Esophagus muscularis mucosa (tissue), 4 donors: ENCODE measurements around the gene EIF4E2. TPM values are rescaled to one million over a fixed set of nuclear protein-coding genes. Genes with fewer than 3 reads are reported as not detected.
"Not testable (repeated sequence)": the region's sequence is repeated elsewhere in the genome, so short reads cannot be mapped to it uniquely, and the experiment has no call there.

Experiments used
- DNase-seq: peaks from one replicate; pipeline ENCODE4 v3.0.0-alpha.2; 2017; ENCODE audit errors: extremely low spot score
- H3K27ac ChIP-seq, 4 donors: fragments of 200-600 bp; sonication (generic); replicated peaks in 1 of 4; 1 replicate in 3 of 4; 2 replicates in 1 of 4; pipeline ENCODE4 v1.5.1; 2016 to 2019; ENCODE audit warnings: mild to moderate bottlenecking in 1 of 4
- H3K27me3 ChIP-seq, 4 donors: fragments of 200-600 bp; sonication (generic); one replicate each; pipeline versions ENCODE4 v1.5.1 to v1.6.0; 2016 to 2019
- H3K36me3 ChIP-seq, 4 donors: fragments of 200-600 bp; sonication (generic); one replicate each; pipeline ENCODE4 v1.5.1; 2016 to 2019
- H3K4me1 ChIP-seq, 4 donors: fragments of 200-600 bp; sonication (generic); one replicate each; pipeline ENCODE4 v1.5.1; 2016 to 2019
- H3K4me3 ChIP-seq, 4 donors: fragments of 200-600 bp; sonication (generic); 1 replicate in 2 of 4; 2 replicates in 2 of 4; pipeline ENCODE4 v1.5.1; 2016 to 2019; ENCODE audit warnings: mild to moderate bottlenecking in 4 of 4, moderate library complexity in 1 of 4
- H3K9me3 ChIP-seq, 4 donors: fragments of 200-600 bp; sonication (generic); 1 replicate in 3 of 4; 2 replicates in 1 of 4; pipeline ENCODE4 v1.5.1; 2016 to 2019
- CTCF ChIP-seq, 3 experiments: fragments of 200-600 bp in 2 of 3; fragments of 450-650 bp in 1 of 3; sonication (generic) in 2 of 3; IDR thresholded peaks; one replicate each; pipeline ENCODE4 v1.5.1; 2017 to 2019; ENCODE audit warnings: antibody characterized with exemption in 3 of 3, mild to moderate bottlenecking in 2 of 3, moderate library complexity in 1 of 3
- EP300 ChIP-seq: sonication (generic); formaldehyde crosslinking; IDR thresholded peaks from one replicate; pipeline ENCODE4 v1.6.1; 2017; ENCODE audit warnings: antibody characterized with exemption
- POLR2A ChIP-seq: fragments of 450-650 bp; IDR thresholded peaks from one replicate; pipeline ENCODE4 v1.6.1; 2017; ENCODE audit warnings: antibody characterized with exemption, moderate library complexity, mild to moderate bottlenecking, low read depth
- POLR2AphosphoS5 ChIP-seq, 2 donors: sonication (generic); formaldehyde crosslinking; IDR thresholded peaks; one replicate each; pipeline ENCODE4 v1.6.1; 2017; ENCODE audit warnings: antibody characterized with exemption in 2 of 2
- WGBS: methylation state at CpG from one replicate; pipeline ENCODE4 v1.1.5; 2018; 5-methylcytosine and 5-hydroxymethylcytosine counted together
- intact Hi-C: fragments of 100-400 bp; cut with DNase I; formaldehyde crosslinking; loops from one replicate; pipeline ENCODE4 v1.15.1; 2023
- total RNA-seq, 4 donors: library from RNA; depleted of rRNA; stranded (reverse); fragments of >200 nt; gene quantifications; one replicate each; pipeline versions ENCODE4 v1.1.0 to v1.2.1, GENCODE V29; 2016

Gene EIF4E2
- total RNA-seq, 4 donors from 2014 or later, result 37.0 to 55.8 (median 44.2) TPM

GRCh38 chr2:232556426-232556825 is 5.9 kb downstream of the EIF4E2 start:
- intact Hi-C loops, result no loop called here
- no peak for TF ChIP-seq EP300
- H3K27ac ChIP-seq, result no peak overlapping the region
- no peaks in the 10 kb centered on the region for H3K27me3 ChIP-seq
- no peaks in the 10 kb centered on the region for H3K9me3 ChIP-seq
- peaks cover 13 to 38% (median 30%) of the 10 kb centered on the region in 4 donors for H3K4me1 ChIP-seq
- H3K4me3 ChIP-seq, result no peak overlapping the region
- DNase-seq, result no peak
- peaks cover 29 to 55% (median 44%) of the 10 kb centered on the region in 4 donors for H3K36me3 ChIP-seq
- WGBS, result 79% methylated on average over 3 of the region's 3 CpGs

- Histone ChIP-seq H3K4me3 (no peak overlapping the region), H3K36me3 (peaks cover 73 to 97% (median 84%) of the 10 kb centered on the region in 4 donors)
- WGBS, result 90% methylated on average over 8 of the region's 8 CpGs
Observed at GRCh38 chr2:232562515-232563151, 12.1 kb downstream of the EIF4E2 start.

DNA sequence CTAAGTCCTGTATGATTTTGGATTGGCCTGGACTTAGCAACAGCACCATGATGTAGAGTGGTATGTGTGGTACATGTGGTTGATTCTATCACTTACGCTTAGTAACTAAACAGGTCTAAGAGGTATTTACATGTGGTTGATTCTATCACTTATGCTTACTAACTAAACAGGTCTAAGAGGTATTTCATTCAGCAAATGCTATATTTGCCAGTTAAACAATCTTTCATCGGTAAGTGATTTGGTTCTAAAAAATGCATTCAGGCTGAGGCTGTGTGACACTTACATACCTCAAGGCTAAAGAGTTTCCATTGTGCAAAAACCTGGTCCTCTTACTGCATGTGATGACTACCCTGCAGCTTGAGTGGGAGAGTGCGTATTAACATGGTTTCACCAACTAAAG is 13.1 kb downstream of the EIF4E2 start:
- Histone ChIP-seq H3K4me1 (no peaks in the 10 kb centered on the region), H3K27ac (no peak overlapping the region), H3K9me3 (no peaks in the 10 kb centered on the region), H3K4me3 (no peak overlapping the region), H3K27me3 (no peaks in the 10 kb centered on the region), H3K36me3 (peaks cover 75 to 97% (median 84%) of the 10 kb centered on the region in 4 donors)
- intact Hi-C loops, result no loop called here
- 46% methylated on average over 3 of the region's 3 CpGs for WGBS
- TF ChIP-seq POLR2AphosphoS5 (IDR thresholded peaks at IDR 0.05) (no peak), POLR2A (no peak), EP300 (no peak), CTCF (IDR thresholded peaks at IDR 0.05) (no peak)
- no peak for DNase-seq

More at GRCh38 chr2:232562515-232563151, 12.1 kb downstream of the EIF4E2 start:
- no peak overlapping the region for H3K27ac ChIP-seq
- intact Hi-C loops, result no loop called here
- no peaks in the 10 kb centered on the region for H3K9me3 ChIP-seq
- no peaks in the 10 kb centered on the region for H3K27me3 ChIP-seq
- H3K4me1 ChIP-seq, result no peaks in the 10 kb centered on the region
- no peak for DNase-seq
- TF ChIP-seq EP300 (no peak), POLR2AphosphoS5 (IDR thresholded peaks at IDR 0.05) (no peak), POLR2A (no peak), CTCF (IDR thresholded peaks at IDR 0.05) (no peak)

- Histone ChIP-seq H3K4me1 (peaks cover 0 to 3% (median 0%) of the 10 kb centered on the region in 4 donors), H3K27ac (no peak overlapping the region), H3K36me3 (peaks cover 50 to 100% (median 95%) of the 10 kb centered on the region in 4 donors), H3K9me3 (no peaks in the 10 kb centered on the region), H3K4me3 (no peak overlapping the region), H3K27me3 (no peaks in the 10 kb centered on the region)
- no peak for DNase-seq
- intact Hi-C loops, result no loop called here
- TF ChIP-seq POLR2AphosphoS5 (IDR thresholded peaks at IDR 0.05), result no peak
Observed at GRCh38 chr2:232567721-232568120, 17.2 kb downstream of the EIF4E2 start.

DNA sequence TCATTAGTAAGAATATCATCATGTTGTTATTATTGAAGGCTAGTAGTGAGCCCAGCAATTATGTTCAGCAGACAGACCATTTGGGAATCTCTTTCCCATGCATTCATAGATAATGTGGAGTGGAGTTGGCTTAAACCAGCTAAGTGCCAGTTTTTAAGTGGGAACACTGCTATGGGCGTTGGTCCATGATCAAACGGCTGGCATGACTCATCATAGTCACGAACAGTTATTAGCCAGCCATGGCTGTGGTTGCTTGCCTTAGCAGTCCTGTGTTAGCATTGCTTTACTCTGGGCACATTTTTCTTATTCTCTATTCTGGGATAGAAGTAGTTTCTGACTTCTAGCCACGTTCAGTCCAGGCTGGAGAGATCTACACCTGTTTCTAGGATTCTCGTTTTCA is 17.7 kb downstream of the EIF4E2 start:
- 72% methylated on average over 5 of the region's 5 CpGs for WGBS
- intact Hi-C loops, result no loop called here
- Histone ChIP-seq H3K9me3 (no peaks in the 10 kb centered on the region), H3K4me3 (no peak overlapping the region), H3K36me3 (peaks cover 48 to 100% (median 96%) of the 10 kb centered on the region in 4 donors), H3K27me3 (no peaks in the 10 kb centered on the region), H3K27ac (no peak overlapping the region), H3K4me1 (peaks cover 0 to 3% (median 0%) of the 10 kb centered on the region in 4 donors)
- no peak for DNase-seq
- TF ChIP-seq CTCF (IDR thresholded peaks at IDR 0.05) (no peak), POLR2AphosphoS5 (IDR thresholded peaks at IDR 0.05) (no peak)

- WGBS, result 92% methylated on average over 9 of the region's 9 CpGs
- peaks cover 40 to 100% (median 97%) of the 10 kb centered on the region in 4 donors for H3K36me3 ChIP-seq
Observed at GRCh38 chr2:232569541-232569940, 19.1 kb downstream of the EIF4E2 start.

DNA sequence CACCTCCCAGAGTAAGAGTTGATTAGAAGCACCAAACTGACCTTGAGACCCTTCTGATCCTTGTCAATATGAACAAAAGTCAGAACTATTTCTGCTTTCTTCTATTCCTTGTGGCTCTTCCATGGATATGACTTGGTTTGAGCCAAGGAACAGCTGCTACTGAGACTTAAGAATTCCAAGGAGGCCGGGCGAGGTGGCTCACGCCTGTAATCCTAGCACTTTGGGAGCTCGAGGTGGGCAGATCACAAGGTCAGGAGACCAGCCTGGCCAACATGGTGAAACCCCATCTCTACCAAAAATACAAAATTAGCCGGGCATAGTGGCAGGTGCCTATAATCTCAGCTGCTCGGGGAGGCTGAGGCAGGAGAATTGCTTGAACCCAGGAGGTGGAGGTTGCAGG is 20.0 kb downstream of the EIF4E2 start:
- H3K4me1 ChIP-seq, H3K9me3 ChIP-seq, H3K27ac ChIP-seq, DNase-seq, H3K4me3 ChIP-seq, H3K27me3 ChIP-seq, intact Hi-C loops: not testable (repeated sequence)
- 97% methylated on average over 6 of the region's 6 CpGs for WGBS
- H3K36me3 ChIP-seq, result peaks cover 30 to 100% (median 96%) of the 10 kb centered on the region in 4 donors

More at GRCh38 chr2:232569541-232569940, 19.1 kb downstream of the EIF4E2 start:
- H3K27me3 ChIP-seq, result no peaks in the 10 kb centered on the region
- no peak overlapping the region for H3K27ac ChIP-seq
- peaks cover 0 to 3% (median 0%) of the 10 kb centered on the region in 4 donors for H3K4me1 ChIP-seq
- TF ChIP-seq CTCF (IDR thresholded peaks at IDR 0.05) (no peak), POLR2A (no peak), EP300 (no peak), POLR2AphosphoS5 (IDR thresholded peaks at IDR 0.05) (no peak)
- intact Hi-C loops, result no loop called here
- DNase-seq, result no peak
- no peaks in the 10 kb centered on the region for H3K9me3 ChIP-seq
- H3K4me3 ChIP-seq, result no peak overlapping the region
